ENCODE results near the gene STIM2.
A peak's percentile ranks its signal among the peaks of the same experiment; 100 is the strongest.

Gene STIM2

DNA sequence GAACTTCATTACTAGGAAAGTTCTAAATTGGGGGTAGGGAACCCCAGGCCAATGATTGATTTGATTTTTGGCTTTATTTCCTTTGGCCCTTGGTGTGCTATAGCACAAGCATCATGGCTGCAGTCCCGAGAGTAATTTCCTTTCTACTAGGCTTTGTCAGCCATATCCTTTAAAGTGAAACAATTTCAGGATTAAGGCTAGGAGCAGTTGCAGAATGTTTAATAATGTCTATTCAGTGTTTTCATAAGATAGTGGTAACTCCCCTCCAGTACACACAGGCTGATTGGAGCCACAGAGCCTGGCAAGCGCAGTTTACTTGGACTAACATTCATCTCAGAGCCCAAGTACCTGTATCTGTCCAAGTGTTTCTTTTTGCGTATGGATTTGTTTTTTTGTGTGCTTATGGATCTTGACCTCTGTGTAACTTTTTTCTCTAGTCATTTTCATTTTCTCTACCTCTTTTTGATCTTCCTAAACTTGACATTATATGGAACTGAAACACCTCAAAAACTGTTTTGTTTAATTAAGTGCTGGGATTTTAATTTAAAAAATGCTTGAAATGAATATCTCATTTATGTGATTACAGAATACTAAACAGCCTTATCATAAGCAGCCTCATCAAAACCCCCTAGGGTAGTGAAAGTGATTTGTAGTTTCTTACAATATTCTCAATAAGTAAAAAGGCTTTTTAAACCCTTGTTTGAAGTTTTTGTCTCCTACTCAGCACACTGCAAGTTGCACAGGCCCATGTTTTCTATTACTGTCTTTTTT lies 7.5 kb downstream of the STIM2 start:
- TF ChIP-seq, protein P1, sequence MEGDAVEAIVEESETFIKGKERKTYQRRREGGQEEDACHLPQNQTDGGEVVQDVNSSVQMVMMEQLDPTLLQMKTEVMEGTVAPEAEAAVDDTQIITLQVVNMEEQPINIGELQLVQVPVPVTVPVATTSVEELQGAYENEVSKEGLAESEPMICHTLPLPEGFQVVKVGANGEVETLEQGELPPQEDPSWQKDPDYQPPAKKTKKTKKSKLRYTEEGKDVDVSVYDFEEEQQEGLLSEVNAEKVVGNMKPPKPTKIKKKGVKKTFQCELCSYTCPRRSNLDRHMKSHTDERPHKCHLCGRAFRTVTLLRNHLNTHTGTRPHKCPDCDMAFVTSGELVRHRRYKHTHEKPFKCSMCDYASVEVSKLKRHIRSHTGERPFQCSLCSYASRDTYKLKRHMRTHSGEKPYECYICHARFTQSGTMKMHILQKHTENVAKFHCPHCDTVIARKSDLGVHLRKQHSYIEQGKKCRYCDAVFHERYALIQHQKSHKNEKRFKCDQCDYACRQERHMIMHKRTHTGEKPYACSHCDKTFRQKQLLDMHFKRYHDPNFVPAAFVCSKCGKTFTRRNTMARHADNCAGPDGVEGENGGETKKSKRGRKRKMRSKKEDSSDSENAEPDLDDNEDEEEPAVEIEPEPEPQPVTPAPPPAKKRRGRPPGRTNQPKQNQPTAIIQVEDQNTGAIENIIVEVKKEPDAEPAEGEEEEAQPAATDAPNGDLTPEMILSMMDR (IDR thresholded peaks at IDR 0.05), result no peak
- peak overlapping the region; percentile 35 for H3K4me3 ChIP-seq
- peak overlapping the region in 1 of 2 donors; percentile 7 for H3K27ac ChIP-seq
- no peak for DNase-seq (ENCODE audit: low spot score)

DNA sequence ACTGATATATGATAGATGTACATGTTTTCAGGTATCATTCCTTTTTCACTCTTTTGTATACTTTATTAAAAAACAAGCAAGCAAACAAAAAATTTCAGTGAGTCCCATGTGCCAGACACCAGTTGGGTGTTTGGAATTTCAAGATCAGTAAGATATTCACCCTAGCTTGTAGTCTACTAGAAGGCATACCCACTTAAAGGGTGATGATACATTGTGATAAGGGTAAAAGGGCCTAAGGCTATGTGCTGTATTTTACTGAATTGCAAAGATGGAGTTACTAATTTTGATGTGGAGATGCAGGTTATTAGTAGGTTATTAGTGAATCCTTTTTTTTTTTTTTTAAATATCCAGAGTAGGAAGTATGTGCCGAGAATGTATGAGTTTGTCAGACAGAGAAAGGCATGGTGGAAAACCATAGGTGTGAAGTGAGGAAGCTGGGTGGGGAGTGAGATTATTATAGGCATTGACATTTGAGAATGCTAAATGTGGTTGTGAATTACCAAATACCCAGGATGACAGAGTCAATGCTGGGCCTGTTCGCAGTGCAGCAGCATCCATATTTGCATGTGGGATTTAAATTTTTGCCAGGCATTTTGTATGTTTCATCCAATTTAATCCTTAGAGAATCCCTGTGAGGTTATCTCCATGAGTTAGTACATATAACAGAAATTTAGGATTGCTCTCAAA lies 10.1 kb downstream of the STIM2 start:
- DNase-seq (ENCODE audit: low spot score), result no peak
- Histone ChIP-seq H3K27ac (no peak overlapping the region), H3K4me3 (no peak overlapping the region)
- TF ChIP-seq, protein P1 (IDR thresholded peaks at IDR 0.05), result no peak

GRCh38 chr4:26871611-26872010 lies 11.0 kb downstream of the STIM2 start:
- no peak for DNase-seq (ENCODE audit: low spot score)
- Histone ChIP-seq H3K4me3 (no peak overlapping the region), H3K27ac (no peak overlapping the region)
- TF ChIP-seq, protein P1 (IDR thresholded peaks at IDR 0.05), result no peak

DNA sequence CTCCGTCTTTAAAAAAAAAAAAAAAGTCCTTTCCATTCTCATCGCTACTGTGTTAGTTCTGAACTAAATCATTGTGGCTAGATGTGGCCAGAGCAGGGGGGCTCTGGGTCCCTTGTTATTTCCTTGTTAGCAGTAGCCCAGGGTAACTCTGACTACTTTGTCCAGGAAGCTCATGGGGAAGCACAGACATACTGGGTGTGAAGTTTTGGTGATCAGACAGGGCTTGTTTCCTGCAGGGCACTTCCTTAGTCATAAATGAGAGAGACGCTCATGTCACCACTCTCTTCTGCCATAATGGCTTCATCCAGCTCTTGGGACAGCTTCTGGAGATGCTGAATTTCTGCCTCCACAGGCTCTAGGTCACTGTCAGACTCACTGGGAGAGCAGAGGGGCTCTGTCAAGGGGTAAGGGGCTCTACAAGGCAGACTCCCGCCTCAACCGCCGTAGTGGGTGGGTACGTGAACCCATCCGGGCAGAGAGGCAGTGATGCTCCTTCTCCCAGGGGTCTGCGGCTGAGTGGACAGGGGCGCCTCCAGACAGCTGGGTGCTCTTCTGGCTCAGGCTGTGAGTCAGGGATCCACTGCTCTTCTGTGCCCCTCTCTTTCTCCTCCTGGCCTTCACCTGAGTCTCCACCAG lies 12.9 kb downstream of the STIM2 start:
- Histone ChIP-seq H3K4me3 (no peak overlapping the region), H3K27ac (no peak overlapping the region)
- TF ChIP-seq, protein P1 (IDR thresholded peaks at IDR 0.05), result no peak
- DNase-seq (ENCODE audit: low spot score), result no peak

GRCh38 chr4:26874110-26874509 lies 13.5 kb downstream of the STIM2 start:
- DNase-seq (ENCODE audit: low spot score), result no peak
- TF ChIP-seq, protein P1 (IDR thresholded peaks at IDR 0.05), result no peak
- Histone ChIP-seq H3K4me3 (no peak overlapping the region), H3K27ac (no peak overlapping the region)

GRCh38 chr4:26877406-26877805 lies 16.8 kb downstream of the STIM2 start:
- H3K4me3 ChIP-seq, result no peak overlapping the region
- TF ChIP-seq, protein P1 (IDR thresholded peaks at IDR 0.05), result no peak
- H3K27ac ChIP-seq, result no peak overlapping the region
- no peak for DNase-seq (ENCODE audit: low spot score)

All from coronary artery (tissue), 2 donors.